Panc1 (cell line): ENCODE measurements around the gene RNF220. TPM values are rescaled to one million over a fixed set of nuclear protein-coding genes. Genes with fewer than 3 reads are reported as not detected.

Experiments used
- ATAC-seq: fragments of 200-7000 bp; cut with Tn5 transposase; 2 replicates; pipeline ENCODE4 v1.9.1; 2020; ENCODE audit warnings: mild to moderate bottlenecking, moderate library complexity
- BruUV-seq: library from RNA; stranded (reverse); fragments of 400-500 nt; replicated peaks from 2 replicates; lab custom pipeline; 2021; lab: Mats Ljungman, UMichigan
- CTCF ChIA-PET: fragments of 300-600 bp; sonication (Branson Sonifier 250); formaldehyde crosslinking; loops from one replicate; lab custom pipeline; 2022; ENCODE audit warnings: antibody characterized with exemption; lab: Charles Lee
- POLR2A ChIA-PET: fragments of 300-600 bp; sonication (Branson Sonifier 250); formaldehyde crosslinking; loops from one replicate; lab custom pipeline; 2022; ENCODE audit warnings: antibody characterized with exemption; lab: Charles Lee
- DNase-seq: peaks from one replicate; pipeline ENCODE4 v3.0.0-alpha.2; 2010; ENCODE audit warnings: low read depth, low spot score
- H3K27ac ChIP-seq: 2 replicates; pipeline ENCODE4 v1.5.1; 2011; ENCODE audit warnings: mild to moderate bottlenecking, low read length, inconsistent platforms
- H3K27me3 ChIP-seq: fragments of 200-500 bp; sonication (Bioruptor generic); 2 replicates; pipeline ENCODE4 v1.6.0; 2014; ENCODE audit warnings: low read length, inconsistent platforms; ENCODE audit not compliant: control insufficient read depth, insufficient read depth
- H3K36me3 ChIP-seq: fragments of 200-500 bp; sonication (Bioruptor generic); 2 replicates; pipeline ENCODE4 v1.5.1; 2014; ENCODE audit warnings: inconsistent platforms, mild to moderate bottlenecking, low read length, moderate library complexity; ENCODE audit not compliant: control insufficient read depth, insufficient read depth
- H3K4me1 ChIP-seq: 2 replicates; pipeline ENCODE4 v1.5.1; 2011; ENCODE audit warnings: inconsistent platforms, mild to moderate bottlenecking, low read length, moderate library complexity; ENCODE audit not compliant: control insufficient read depth, insufficient read depth
- H3K4me3 ChIP-seq, 2 experiments: 2 replicates each; pipeline ENCODE4 v1.5.1; 2011 to 2012; ENCODE audit warnings: low read depth in 2 of 2, low read length in 2 of 2, mild to moderate bottlenecking in 2 of 2, inconsistent platforms in 1 of 2, moderate library complexity in 1 of 2
- H3K9me3 ChIP-seq: fragments of 200-500 bp; sonication (Bioruptor generic); 2 replicates; pipeline ENCODE4 v1.5.1; 2014; ENCODE audit warnings: low read depth, mild to moderate bottlenecking, inconsistent platforms, low read length, moderate library complexity; ENCODE audit not compliant: control insufficient read depth, insufficient read depth
- POLR2AphosphoS5 ChIP-seq: IDR thresholded peaks from 2 replicates; pipeline ENCODE4 v1.6.1; 2012; ENCODE audit warnings: mild to moderate bottlenecking, low read depth, low read length, moderate library complexity
- SIN3A ChIP-seq: IDR thresholded peaks from 2 replicates; pipeline ENCODE4 v1.6.1; 2012; ENCODE audit warnings: low read depth, mild to moderate bottlenecking, low read length, moderate library complexity, borderline replicate concordance; ENCODE audit not compliant: insufficient read depth
- TCF7L2 ChIP-seq: IDR thresholded peaks from 2 replicates; pipeline ENCODE4 v1.6.1; 2011; ENCODE audit warnings: mild to moderate bottlenecking, low read depth, low read length, inconsistent platforms
- in situ Hi-C: cut with HindIII; loops from 2 replicates; pipeline ENCODE4 v1.10.0; 2016; ENCODE audit warnings: low sequenced_read_pairs, low pct_unique_long_range_greater_than_20kb
- intact Hi-C: fragments of 100-400 bp; cut with micrococcal nuclease; formaldehyde crosslinking; loops from one replicate; pipeline ENCODE4 v1.10.0; 2022; ENCODE audit not compliant: unreplicated experiment
- total RNA-seq: library from RNA; stranded (reverse); gene quantifications from one replicate; pipeline ENCODE4 v1.2.1, GENCODE V29; 2021; ENCODE audit not compliant: unreplicated experiment
- TF ChIP-seq, protein P1 (sequence below): fragments of 450-650 bp; IDR thresholded peaks from 2 replicates; pipeline ENCODE4 v1.5.1; 2017; ENCODE audit warnings: mild to moderate bottlenecking
- TF ChIP-seq, protein P2 (sequence below), 2 experiments: IDR thresholded peaks; 2 replicates each; pipeline ENCODE4 v1.6.1; 2011 to 2012; ENCODE audit warnings: low read depth in 2 of 2, control low read depth in 1 of 2, low read length in 1 of 2, mild to moderate bottlenecking in 1 of 2, moderate library complexity in 1 of 2; ENCODE audit not compliant: insufficient read depth in 1 of 2

Gene RNF220
- total RNA-seq, 1 experiment from 2014 or later = 64.9 TPM

DNA sequence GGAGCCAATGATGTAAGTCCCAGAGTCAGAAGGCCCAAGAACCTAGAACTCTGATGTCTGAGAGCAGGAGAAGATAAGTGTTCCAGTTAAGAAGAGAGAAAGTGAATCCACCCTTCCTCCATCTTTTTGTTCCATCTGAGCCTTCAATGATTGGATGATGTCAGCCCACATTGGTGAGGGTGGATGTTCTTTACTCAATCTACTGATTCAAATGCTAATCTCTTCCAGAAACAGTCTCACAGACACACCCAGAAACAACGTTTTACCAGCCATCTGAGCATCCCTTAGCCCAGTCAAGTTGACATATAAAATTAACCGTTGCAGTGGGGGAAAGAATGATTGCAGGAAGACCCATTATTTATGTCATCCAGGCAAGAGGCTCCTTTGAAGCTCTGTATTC, 16.5 kb upstream of the RNF220 start:
- intact Hi-C loops = no loop called here
- POLR2A ChIA-PET = no interaction called here
- Histone ChIP-seq H3K27ac (no peak overlapping the region), H3K36me3 (no peaks in the 10 kb centered on the region), H3K4me1 (no peaks in the 10 kb centered on the region), H3K9me3 (no peaks in the 10 kb centered on the region), H3K27me3 (peaks cover 5% of the 10 kb centered on the region), H3K4me3 (no peak overlapping the region)
- BruUV-seq = no TSS peak
- no peak for ATAC-seq
- no peak for DNase-seq
- in situ Hi-C loops = no loop called here
- TF ChIP-seq TCF7L2 (no peak), SIN3A (no peak), POLR2AphosphoS5 (no peak)
- TF ChIP-seq, protein P1, sequence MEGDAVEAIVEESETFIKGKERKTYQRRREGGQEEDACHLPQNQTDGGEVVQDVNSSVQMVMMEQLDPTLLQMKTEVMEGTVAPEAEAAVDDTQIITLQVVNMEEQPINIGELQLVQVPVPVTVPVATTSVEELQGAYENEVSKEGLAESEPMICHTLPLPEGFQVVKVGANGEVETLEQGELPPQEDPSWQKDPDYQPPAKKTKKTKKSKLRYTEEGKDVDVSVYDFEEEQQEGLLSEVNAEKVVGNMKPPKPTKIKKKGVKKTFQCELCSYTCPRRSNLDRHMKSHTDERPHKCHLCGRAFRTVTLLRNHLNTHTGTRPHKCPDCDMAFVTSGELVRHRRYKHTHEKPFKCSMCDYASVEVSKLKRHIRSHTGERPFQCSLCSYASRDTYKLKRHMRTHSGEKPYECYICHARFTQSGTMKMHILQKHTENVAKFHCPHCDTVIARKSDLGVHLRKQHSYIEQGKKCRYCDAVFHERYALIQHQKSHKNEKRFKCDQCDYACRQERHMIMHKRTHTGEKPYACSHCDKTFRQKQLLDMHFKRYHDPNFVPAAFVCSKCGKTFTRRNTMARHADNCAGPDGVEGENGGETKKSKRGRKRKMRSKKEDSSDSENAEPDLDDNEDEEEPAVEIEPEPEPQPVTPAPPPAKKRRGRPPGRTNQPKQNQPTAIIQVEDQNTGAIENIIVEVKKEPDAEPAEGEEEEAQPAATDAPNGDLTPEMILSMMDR = no peak
- TF ChIP-seq, protein P2, sequence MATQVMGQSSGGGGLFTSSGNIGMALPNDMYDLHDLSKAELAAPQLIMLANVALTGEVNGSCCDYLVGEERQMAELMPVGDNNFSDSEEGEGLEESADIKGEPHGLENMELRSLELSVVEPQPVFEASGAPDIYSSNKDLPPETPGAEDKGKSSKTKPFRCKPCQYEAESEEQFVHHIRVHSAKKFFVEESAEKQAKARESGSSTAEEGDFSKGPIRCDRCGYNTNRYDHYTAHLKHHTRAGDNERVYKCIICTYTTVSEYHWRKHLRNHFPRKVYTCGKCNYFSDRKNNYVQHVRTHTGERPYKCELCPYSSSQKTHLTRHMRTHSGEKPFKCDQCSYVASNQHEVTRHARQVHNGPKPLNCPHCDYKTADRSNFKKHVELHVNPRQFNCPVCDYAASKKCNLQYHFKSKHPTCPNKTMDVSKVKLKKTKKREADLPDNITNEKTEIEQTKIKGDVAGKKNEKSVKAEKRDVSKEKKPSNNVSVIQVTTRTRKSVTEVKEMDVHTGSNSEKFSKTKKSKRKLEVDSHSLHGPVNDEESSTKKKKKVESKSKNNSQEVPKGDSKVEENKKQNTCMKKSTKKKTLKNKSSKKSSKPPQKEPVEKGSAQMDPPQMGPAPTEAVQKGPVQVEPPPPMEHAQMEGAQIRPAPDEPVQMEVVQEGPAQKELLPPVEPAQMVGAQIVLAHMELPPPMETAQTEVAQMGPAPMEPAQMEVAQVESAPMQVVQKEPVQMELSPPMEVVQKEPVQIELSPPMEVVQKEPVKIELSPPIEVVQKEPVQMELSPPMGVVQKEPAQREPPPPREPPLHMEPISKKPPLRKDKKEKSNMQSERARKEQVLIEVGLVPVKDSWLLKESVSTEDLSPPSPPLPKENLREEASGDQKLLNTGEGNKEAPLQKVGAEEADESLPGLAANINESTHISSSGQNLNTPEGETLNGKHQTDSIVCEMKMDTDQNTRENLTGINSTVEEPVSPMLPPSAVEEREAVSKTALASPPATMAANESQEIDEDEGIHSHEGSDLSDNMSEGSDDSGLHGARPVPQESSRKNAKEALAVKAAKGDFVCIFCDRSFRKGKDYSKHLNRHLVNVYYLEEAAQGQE (IDR thresholded peaks at IDR 0.05; ENCODE audit: insufficient read depth in 1 of 2, low read depth in 2 of 2, low read length in 1 of 2) = no peak
- CTCF ChIA-PET = no interaction called here

DNA sequence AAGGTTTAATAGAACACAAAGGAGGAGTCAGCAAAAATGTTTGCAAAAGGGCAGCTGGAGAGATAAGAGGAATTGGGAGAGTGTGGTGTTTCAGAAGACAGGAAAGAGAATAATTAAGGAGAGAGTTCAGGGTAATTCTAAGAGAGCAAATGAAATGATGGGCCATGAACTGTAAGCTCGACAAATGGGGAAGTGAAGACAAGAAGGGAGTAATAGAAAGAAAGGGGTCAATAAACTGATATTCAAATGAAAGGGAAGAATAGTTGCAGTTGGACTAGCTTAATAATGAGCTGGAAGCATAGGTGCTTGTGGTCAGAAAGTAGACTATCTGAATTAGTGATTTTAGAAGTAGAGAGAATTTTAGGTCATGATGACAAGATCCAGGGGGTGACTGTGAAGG, 15.6 kb upstream of the RNF220 start:
- peaks cover 5% of the 10 kb centered on the region for H3K27me3 ChIP-seq
- ATAC-seq (no peak), DNase-seq (no peak)
- ChIA-PET CTCF (no interaction called here), POLR2A (no interaction called here)
- intact Hi-C loops = no loop called here
- TF ChIP-seq, protein P1 = no peak
- TF ChIP-seq, protein P2 (IDR thresholded peaks at IDR 0.05; ENCODE audit: insufficient read depth in 1 of 2, low read depth in 2 of 2, low read length in 1 of 2) = no peak
- TF ChIP-seq POLR2AphosphoS5 = no peak
- no peak for TF ChIP-seq SIN3A
- no peak for TF ChIP-seq TCF7L2
- in situ Hi-C loops = no loop called here
- H3K27ac ChIP-seq = no peak overlapping the region
- no peaks in the 10 kb centered on the region for H3K4me1 ChIP-seq
- H3K36me3 ChIP-seq = no peaks in the 10 kb centered on the region
- BruUV-seq = no TSS peak
- H3K9me3 ChIP-seq = no peaks in the 10 kb centered on the region
- no peak overlapping the region for H3K4me3 ChIP-seq
